GM12878 (cell line): Measurements from ENCODE around the gene KCNB1. TPM values are rescaled to one million over a fixed set of nuclear protein-coding genes. Genes with fewer than 3 reads are reported as not detected.

Source experiments
- ATAC-seq: fragments of 200-7000 bp; cut with Tn5 transposase; 3 replicates; pipeline ENCODE4 v1.9.1; 2020; ENCODE audit warnings: mild to moderate bottlenecking, moderate library complexity
- BruUV-seq: library from RNA; stranded (reverse); fragments of 400-500 nt; replicated peaks from 2 replicates; lab custom pipeline; 2021; lab: Mats Ljungman, UMichigan
- CTCF ChIA-PET: fragments of 300-600 bp; sonication (Branson Sonifier 250); formaldehyde crosslinking; extraction: SDS; loops from one replicate; lab custom pipeline; 2021; ENCODE audit warnings: inconsistent platforms; lab: Yijun Ruan, JAX
- POLR2A ChIA-PET: fragments of 350-600 bp; formaldehyde crosslinking; extraction: SDS; loops from one replicate; lab custom pipeline; 2021; ENCODE audit warnings: inconsistent platforms; lab: Charles Lee
- RAD21 ChIA-PET: fragments of 300-600 bp; sonication (Branson Sonifier 250); formaldehyde crosslinking; loops from one replicate; lab custom pipeline; 2023; ENCODE audit warnings: antibody characterized with exemption; ENCODE audit not compliant: unreplicated experiment; lab: Charles Lee
- SMC1A ChIA-PET: fragments of 300-600 bp; sonication (Branson Sonifier 250); formaldehyde crosslinking; loops from one replicate; lab custom pipeline; 2023; ENCODE audit not compliant: unreplicated experiment, uncharacterized antibody; lab: Charles Lee
- DNase-seq: peaks from one replicate; pipeline ENCODE4 v3.0.0-alpha.2; 2011; ENCODE audit warnings: low read depth, low spot score
- FAIRE-seq: peaks from 3 replicates; lab custom pipeline; 2011; peaks lifted over from hg19 to GRCh38; lab: Jason Lieb, UNC
- H2AFZ ChIP-seq: 2 replicates; pipeline ENCODE4 v1.6.0; 2011; ENCODE audit warnings: low read depth, low read length, control low read depth; ENCODE audit not compliant: control insufficient read depth
- H3K27ac ChIP-seq: 2 replicates; pipeline ENCODE4 v1.5.1; 2011; ENCODE audit warnings: control low read depth; ENCODE audit not compliant: control insufficient read depth, insufficient read depth
- H3K27me3 ChIP-seq, 2 experiments: replicated peaks in 1 of 2; 2 replicates each; pipeline versions ENCODE4 v1.6.0 to v1.6.1; 2011; ENCODE audit warnings: low read length in 1 of 2; ENCODE audit not compliant: control insufficient read depth in 2 of 2, insufficient read depth in 2 of 2
- H3K36me3 ChIP-seq, 2 experiments: 2 replicates each; pipeline ENCODE4 v1.5.1; 2011; ENCODE audit warnings: low read length in 1 of 2; ENCODE audit not compliant: control insufficient read depth in 2 of 2, insufficient read depth in 2 of 2
- H3K4me1 ChIP-seq: 2 replicates; pipeline ENCODE4 v1.6.1; 2011; ENCODE audit warnings: mild to moderate bottlenecking, low read length, moderate library complexity, mixed read lengths; ENCODE audit not compliant: control insufficient read depth, insufficient read depth
- H3K4me2 ChIP-seq: 2 replicates; pipeline ENCODE4 v1.6.0; 2011; ENCODE audit warnings: control low read depth; ENCODE audit not compliant: control insufficient read depth, insufficient read depth
- H3K4me3 ChIP-seq: fragments of 200-600 bp; sonication (generic); 2 replicates; pipeline ENCODE4 v1.5.1; 2016
- H3K79me2 ChIP-seq: 2 replicates; pipeline ENCODE4 v1.6.0; 2011; ENCODE audit warnings: low read length; ENCODE audit not compliant: control insufficient read depth, insufficient read depth
- H3K9ac ChIP-seq: 2 replicates; pipeline ENCODE4 v1.8.0; 2011; ENCODE audit warnings: low read length, control low read depth, mixed read lengths; ENCODE audit not compliant: control insufficient read depth, insufficient read depth
- H3K9me3 ChIP-seq: replicated peaks from 3 replicates; pipeline ENCODE4 v1.5.1; 2011; ENCODE audit warnings: mild to moderate bottlenecking, low read length; ENCODE audit not compliant: control insufficient read depth, insufficient read depth
- H4K20me1 ChIP-seq: 2 replicates; pipeline ENCODE4 v1.6.0; 2011; ENCODE audit not compliant: control insufficient read depth, insufficient read depth
- BACH1 ChIP-seq: fragments of 450-650 bp; IDR thresholded peaks from 2 replicates; pipeline ENCODE4 v1.6.1; 2017; ENCODE audit warnings: mild to moderate bottlenecking, borderline replicate concordance
- CEBPB ChIP-seq, 2 experiments: fragments of 150-350 bp in 1 of 2; IDR thresholded peaks; 2 replicates each; pipeline ENCODE4 v1.6.1; 2012 to 2014; ENCODE audit warnings: low read depth in 2 of 2, low read length in 2 of 2, borderline replicate concordance in 1 of 2, inconsistent platforms in 1 of 2
- CREM ChIP-seq: IDR thresholded peaks from 2 replicates; pipeline ENCODE4 v1.6.1; 2014; ENCODE audit warnings: antibody characterized with exemption, low read depth
- CTCF ChIP-seq, 3 experiments: IDR thresholded peaks in 2 of 3; conservative IDR thresholded peaks in 1 of 3; 2 replicates each; pipeline ENCODE4 v1.5.1; 2011; ENCODE audit warnings: low read depth in 3 of 3, low read length in 3 of 3, mild to moderate bottlenecking in 3 of 3, control low read depth in 2 of 3, moderate library complexity in 2 of 3, inconsistent platforms in 1 of 3, mixed read lengths in 1 of 3; ENCODE audit not compliant: control insufficient read depth in 2 of 3, insufficient read depth in 1 of 3; ENCODE audit errors: extremely low read depth in 1 of 3
- FOS ChIP-seq: IDR thresholded peaks from 3 replicates; pipeline ENCODE4 v1.6.1; 2011; ENCODE audit warnings: borderline replicate concordance; ENCODE audit not compliant: insufficient read length; ENCODE audit errors: extremely low read depth
- HDGF ChIP-seq: fragments of 450-650 bp; IDR thresholded peaks from 2 replicates; pipeline ENCODE4 v1.6.1; 2016; ENCODE audit warnings: antibody characterized with exemption
- IRF5 ChIP-seq: fragments of 450-650 bp; IDR thresholded peaks from 2 replicates; pipeline ENCODE4 v1.6.1; 2017; ENCODE audit warnings: borderline replicate concordance
- KLF5 ChIP-seq: fragments of 450-650 bp; IDR thresholded peaks from 2 replicates; pipeline ENCODE4 v1.6.1; 2014; ENCODE audit warnings: mild to moderate bottlenecking; ENCODE audit not compliant: partially characterized antibody
- NFYB ChIP-seq: IDR thresholded peaks from 2 replicates; pipeline ENCODE4 v1.6.1; 2011; ENCODE audit warnings: low read depth, mild to moderate bottlenecking, low read length, improper control_type of control experiment, moderate library complexity; ENCODE audit not compliant: insufficient read depth
- PKNOX1 ChIP-seq: fragments of 450-650 bp; IDR thresholded peaks from 2 replicates; pipeline ENCODE4 v1.6.1; 2016; ENCODE audit warnings: mild to moderate bottlenecking
- RB1 ChIP-seq: fragments of 450-650 bp; formaldehyde crosslinking; IDR thresholded peaks from 2 replicates; pipeline ENCODE4 v1.6.1; 2017; ENCODE audit warnings: mild to moderate bottlenecking, borderline replicate concordance
- SUPT20H ChIP-seq: IDR thresholded peaks from 2 replicates; pipeline ENCODE4 v1.6.1; 2011; ENCODE audit warnings: low read depth, mild to moderate bottlenecking, low read length, moderate library complexity, borderline replicate concordance; ENCODE audit not compliant: control insufficient read depth
- ZNF384 ChIP-seq: IDR thresholded peaks from 2 replicates; pipeline ENCODE4 v1.6.1; 2012; ENCODE audit warnings: low read depth, mild to moderate bottlenecking, low read length, improper control_type of control experiment, borderline replicate concordance
- WGBS: methylation state at CpG from one replicate; pipeline ENCODE4 v1.1.6; 2016; ENCODE audit warnings: low lambda C conversion rate; ENCODE audit not compliant: insufficient replicate concordance, insufficient coverage; ENCODE audit errors: missing lambda C conversion rate; 5-methylcytosine and 5-hydroxymethylcytosine counted together
- in situ Hi-C: fragments of 300-500 bp; cut with MboI; formaldehyde crosslinking; loops from 9 replicates; pipeline ENCODE4 v1.14.3; 2018; ENCODE audit warnings: mixed read lengths
- intact Hi-C: fragments of 100-400 bp; cut with micrococcal nuclease; formaldehyde crosslinking; loops from one replicate; pipeline ENCODE4 v1.14.2; 2022; ENCODE audit not compliant: unreplicated experiment
- polyA plus RNA-seq, 11 experiments: library from polyadenylated mRNA; depleted of rRNA in 4 of 11; unstranded in 6 of 11; stranded (reverse) in 5 of 11; fragments of >200 nt; fragmentation: Nextera tagmentation in 4 of 11; fragmentation: Illumina TruSeq in 1 of 11; extraction: Ambion mirVana in 4 of 11; extraction: Trizol in 1 of 11; gene quantifications; 1 replicate in 1 of 11; 2 replicates in 10 of 11; pipeline versions ENCODE4 v1.2.1 to v1.2.3, GENCODE V29; 2011 to 2016; ENCODE audit warnings: inconsistent platforms in 2 of 11, missing spikeins in 2 of 11, low read depth in 1 of 11
- total RNA-seq, 4 experiments: library from RNA; depleted of rRNA in 3 of 4; stranded (reverse); fragments of >200 nt in 3 of 4; fragmentation: Illumina TruSeq in 1 of 4; extraction: Trizol in 1 of 4; gene quantifications; 2 replicates each; pipeline versions ENCODE4 v1.2.1 to v1.2.3, GENCODE V29; 2013 to 2021

KCNB1 gene
- total and polyA plus RNA-seq, 10 of the 15 experiments (the other 5 are each of a cell fraction or from before 2014, with no cell fraction given) = 0.02 to 0.08 (median 0.03) TPM; not detected in 7

- no peak overlapping the region for H3K27ac ChIP-seq
- H3K4me2 ChIP-seq = no peak overlapping the region
- ChIA-PET SMC1A (no interaction called here), POLR2A (interaction anchor here (0.6 kb wide), 1 partner anchor 580 kb away, joined by 5 read pairs; no protein-coding TSS in a partner anchor), CTCF (interaction anchor here (0.7 kb wide), 1 partner anchor 158 kb away, joined by 3 read pairs; no protein-coding TSS in a partner anchor), RAD21 (no interaction called here)
- no peaks in the 10 kb centered on the region for H3K9me3 ChIP-seq
- H3K4me3 ChIP-seq = no peak overlapping the region
- no peaks in the 10 kb centered on the region for H3K36me3 ChIP-seq
- BruUV-seq = no TSS peak
- in situ Hi-C loops (no loop called here), intact Hi-C loops (no loop called here)
- TF ChIP-seq SUPT20H (no peak), IRF5 (no peak), KLF5 (no peak), CEBPB (IDR thresholded peaks at IDR 0.05; ENCODE audit: borderline replicate concordance in 1 of 2, low read depth in 2 of 2, low read length in 2 of 2) (no peak)
- 30% methylated on average over 3 of the region's 3 CpGs for WGBS
- H3K9ac ChIP-seq = no peak overlapping the region
- no peak for DNase-seq
- H2AFZ ChIP-seq = no peak overlapping the region
- FAIRE-seq = no peak
- peaks cover 3 to 5% of the 10 kb centered on the region in 2 experiments; a peak in 2 of 4 replicates for H3K27me3 ChIP-seq
- H3K79me2 ChIP-seq = no peaks in the 10 kb centered on the region
- no peak for ATAC-seq
- no peaks in the 10 kb centered on the region for H3K4me1 ChIP-seq
- H4K20me1 ChIP-seq = no peaks in the 10 kb centered on the region
Measured at GRCh38 chr20:49446080-49446479, 36.4 kb downstream of the KCNB1 start.

- POLR2A ChIA-PET = interaction anchor here (0.6 kb wide), 1 partner anchor 581 kb away, joined by 5 read pairs; no protein-coding TSS in a partner anchor
- ATAC-seq = no peak
- no TSS peak for BruUV-seq
- TF ChIP-seq RB1 (no peak), NFYB (no peak), CTCF (IDR thresholded peaks at IDR 0.05 in 2 of 3, conservative IDR thresholded peaks at IDR 0.05 in 1 of 3; ENCODE audit: control insufficient read depth in 2 of 3, extremely low read depth in 1 of 3, insufficient read depth in 1 of 3, low read depth in 3 of 3, low read length in 3 of 3) (no peak), BACH1 (no peak), CREM (no peak), HDGF (no peak), FOS (no peak), ZNF384 (no peak), PKNOX1 (no peak)
Measured at GRCh38 chr20:49445176-49445575, 37.3 kb downstream of the KCNB1 start.

More at GRCh38 chr20:49445176-49445575, 37.3 kb downstream of the KCNB1 start:
- FAIRE-seq = no peak
- in situ Hi-C loops (no loop called here), intact Hi-C loops (no loop called here)
- 1% methylated on average over 5 of the region's 5 CpGs for WGBS
- Histone ChIP-seq H3K79me2 (no peaks in the 10 kb centered on the region), H3K4me3 (no peak overlapping the region), H3K4me2 (no peak overlapping the region), H3K9me3 (no peaks in the 10 kb centered on the region), H3K27ac (no peak overlapping the region), H3K9ac (no peak overlapping the region), H4K20me1 (no peaks in the 10 kb centered on the region), H3K4me1 (no peaks in the 10 kb centered on the region), H3K27me3 (peaks cover 3 to 5% of the 10 kb centered on the region in 2 experiments; a peak in 2 of 4 replicates), H3K36me3 (no peaks in the 10 kb centered on the region), H2AFZ (no peak overlapping the region)
- DNase-seq = no peak
- CTCF ChIA-PET = interaction anchor here (0.6 kb wide), 1 partner anchor 63 kb away, joined by 3 read pairs; no protein-coding TSS in a partner anchor
- SMC1A ChIA-PET = no interaction called here
- RAD21 ChIA-PET = no interaction called here
